Measurements from ENCODE around the gene RGP1.
A peak's percentile ranks its signal among the peaks of the same experiment; 100 is the strongest.

The RGP1 gene

DNA sequence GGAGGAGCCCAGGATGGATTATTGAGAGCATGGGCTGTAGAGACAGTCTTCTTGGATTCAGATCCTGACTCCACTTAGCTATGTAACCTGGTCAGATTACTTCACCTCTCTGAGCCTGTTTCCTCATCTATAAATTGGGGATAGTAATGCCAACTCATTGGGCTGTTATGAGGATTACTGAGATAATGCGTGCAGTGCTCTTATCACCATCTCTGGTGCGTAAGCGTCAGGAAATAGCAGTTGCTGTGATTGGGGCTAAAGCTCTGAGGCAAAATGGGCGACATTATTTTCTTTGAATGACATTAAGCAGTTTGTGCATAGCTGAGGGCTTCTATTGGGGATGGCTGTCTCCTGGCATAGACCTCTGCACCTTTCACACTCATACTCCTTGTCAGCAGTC, 6.0 kb downstream of the RGP1 start:
- Histone ChIP-seq H3K36me3 (ENCODE audit: control insufficient read depth in 1 of 2, insufficient read depth in 2 of 2, low read length in 2 of 2) (peaks cover 36 to 39% of the 10 kb centered on the region in 2 donors), H3K9ac (ENCODE audit: low read depth in 1 of 2, low read length in 2 of 2) (no peak overlapping the region), H3K27ac (ENCODE audit: low read depth, low read length) (no peak overlapping the region), H3K9me3 (ENCODE audit: control insufficient read depth in 1 of 2, low read length in 2 of 2) (no peaks in the 10 kb centered on the region), H3K4me1 (ENCODE audit: control insufficient read depth in 1 of 2, insufficient read depth in 2 of 2, low read length in 2 of 2) (peaks cover 16 to 25% of the 10 kb centered on the region in 2 donors), H3K4me3 (ENCODE audit: low read depth in 1 of 2, low read length in 2 of 2) (no peak overlapping the region), H3K27me3 (ENCODE audit: control insufficient read depth in 1 of 2, insufficient read depth in 2 of 2, low read length in 2 of 2) (no peaks in the 10 kb centered on the region)

DNA sequence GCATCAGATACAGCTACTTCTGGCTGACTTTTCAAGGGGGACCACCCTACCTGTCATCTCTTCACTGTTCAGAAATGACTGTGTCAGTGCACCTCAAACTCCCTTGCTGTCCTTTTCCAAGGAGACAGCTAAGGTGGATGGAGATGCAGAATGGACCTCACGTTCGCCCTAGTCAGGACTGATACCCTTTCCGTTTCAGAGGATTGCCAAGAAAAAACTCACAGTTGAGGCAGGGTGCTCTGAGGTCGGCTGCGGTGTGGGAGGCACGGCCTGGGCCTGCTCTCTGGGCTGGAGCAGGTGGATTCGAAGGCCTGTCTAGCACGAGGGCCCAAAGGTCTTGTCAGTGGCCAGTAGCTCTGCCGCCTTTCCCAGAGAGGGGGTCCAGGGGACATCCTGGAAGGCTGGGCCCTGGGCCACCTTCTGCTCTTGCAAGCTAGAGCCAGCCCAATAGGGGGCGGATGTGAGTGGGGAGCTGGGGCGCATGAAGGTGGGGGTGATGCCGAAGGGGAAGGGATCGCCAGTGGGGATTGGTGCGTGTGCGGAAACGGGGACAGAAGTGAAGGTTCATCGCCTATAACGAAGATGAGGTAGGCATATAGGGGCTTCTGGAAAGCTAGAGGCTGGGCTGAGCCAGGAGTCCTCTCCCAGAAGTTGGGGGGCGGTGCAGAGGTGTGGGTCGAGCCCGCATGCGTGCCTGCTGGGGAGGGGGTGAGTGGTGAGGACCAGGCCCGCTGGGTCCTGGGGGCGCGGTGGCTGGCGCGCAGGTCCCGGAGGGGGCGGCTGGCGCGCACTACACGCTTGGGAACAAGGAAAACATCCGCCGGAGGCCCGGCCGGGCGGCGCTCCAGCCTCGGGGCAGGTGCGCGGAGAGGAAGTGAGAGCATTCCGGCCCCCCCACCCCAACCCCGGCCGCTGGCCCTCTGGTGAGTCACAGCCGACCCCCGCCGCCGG, 7.5 kb downstream of the RGP1 start:
- peak overlapping the region; percentile 61 to 84 for H3K9ac ChIP-seq (ENCODE audit: low read depth in 1 of 2, low read length in 2 of 2)
- H3K4me1 ChIP-seq (ENCODE audit: control insufficient read depth in 1 of 2, insufficient read depth in 2 of 2, low read length in 2 of 2), result peaks cover 18 to 19% of the 10 kb centered on the region in 2 donors
- no peaks in the 10 kb centered on the region for H3K27me3 ChIP-seq (ENCODE audit: control insufficient read depth in 1 of 2, insufficient read depth in 2 of 2, low read length in 2 of 2)
- peak overlapping the region; percentile 81 for H3K27ac ChIP-seq (ENCODE audit: low read depth, low read length)
- H3K9me3 ChIP-seq (ENCODE audit: control insufficient read depth in 1 of 2, low read length in 2 of 2), result no peaks in the 10 kb centered on the region
- peaks cover 26 to 29% of the 10 kb centered on the region in 2 donors for H3K36me3 ChIP-seq (ENCODE audit: control insufficient read depth in 1 of 2, insufficient read depth in 2 of 2, low read length in 2 of 2)
- peak overlapping the region; percentile 86 to 89 for H3K4me3 ChIP-seq (ENCODE audit: low read depth in 1 of 2, low read length in 2 of 2)

DNA sequence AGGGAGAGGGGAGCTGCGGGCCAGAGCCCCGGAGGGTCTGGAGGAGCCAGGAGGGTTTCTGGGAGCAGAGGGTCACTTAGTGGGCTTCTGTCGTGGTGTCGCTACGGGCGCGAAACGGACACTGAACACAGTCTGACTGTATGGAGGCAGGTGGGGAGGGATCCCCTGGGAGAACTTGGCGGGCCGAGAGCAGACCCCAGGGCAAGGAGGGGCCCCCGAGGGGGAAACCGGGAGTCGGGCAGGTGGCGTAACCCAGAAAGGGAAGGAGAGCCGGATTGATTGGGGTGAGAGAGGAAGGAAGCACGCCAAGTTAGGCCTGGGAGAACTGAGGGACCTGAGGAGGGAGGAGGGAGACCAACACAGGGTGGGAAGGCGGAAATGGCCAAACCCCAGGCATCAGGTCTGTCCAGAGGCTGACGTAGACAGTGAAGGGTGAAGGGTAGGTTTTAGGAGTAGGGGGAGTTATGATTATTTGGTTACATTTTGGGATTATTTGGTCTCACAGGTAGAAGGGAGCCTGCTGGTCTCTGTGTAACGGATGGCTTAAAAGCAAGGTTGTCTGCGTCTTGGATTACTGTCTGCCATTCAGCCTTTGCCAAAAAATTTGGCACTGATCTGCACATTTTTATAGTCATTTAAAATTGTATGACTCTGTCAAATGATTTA, 8.3 kb downstream of the RGP1 start:
- H3K27me3 ChIP-seq (ENCODE audit: control insufficient read depth in 1 of 2, insufficient read depth in 2 of 2, low read length in 2 of 2), result no peaks in the 10 kb centered on the region
- peaks cover 18 to 21% of the 10 kb centered on the region in 2 donors for H3K4me1 ChIP-seq (ENCODE audit: control insufficient read depth in 1 of 2, insufficient read depth in 2 of 2, low read length in 2 of 2)
- H3K9ac ChIP-seq (ENCODE audit: low read depth in 1 of 2, low read length in 2 of 2), result peak overlapping the region; percentile 61 to 84
- peak overlapping the region; percentile 86 to 89 for H3K4me3 ChIP-seq (ENCODE audit: low read depth in 1 of 2, low read length in 2 of 2)
- H3K36me3 ChIP-seq (ENCODE audit: control insufficient read depth in 1 of 2, insufficient read depth in 2 of 2, low read length in 2 of 2), result peaks cover 19 to 21% of the 10 kb centered on the region in 2 donors
- no peaks in the 10 kb centered on the region for H3K9me3 ChIP-seq (ENCODE audit: control insufficient read depth in 1 of 2, low read length in 2 of 2)
- H3K27ac ChIP-seq (ENCODE audit: low read depth, low read length), result peak overlapping the region; percentile 81

DNA sequence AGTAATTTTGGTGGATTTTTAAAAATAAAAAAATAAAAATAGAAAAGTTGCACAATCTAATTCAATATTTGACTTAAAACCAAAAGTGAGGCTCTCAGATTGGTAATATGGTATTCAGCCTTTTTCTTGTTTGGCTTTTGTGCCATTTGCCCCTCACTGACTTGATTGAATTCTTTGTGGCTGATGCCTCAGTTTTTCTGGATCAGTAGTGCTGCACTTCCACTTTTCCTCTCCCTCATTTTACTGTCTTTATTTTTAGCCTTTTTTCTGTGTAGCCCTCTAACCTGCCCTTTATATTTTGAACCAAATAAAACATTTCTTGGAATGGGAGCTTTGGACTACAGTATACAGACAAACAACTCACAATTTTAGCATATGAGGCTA, 8.8 kb downstream of the RGP1 start:
- H3K27me3 ChIP-seq (ENCODE audit: control insufficient read depth in 1 of 2, insufficient read depth in 2 of 2, low read length in 2 of 2), result no peaks in the 10 kb centered on the region
- H3K4me3 ChIP-seq (ENCODE audit: low read depth in 1 of 2, low read length in 2 of 2), result peak overlapping the region; percentile 86 to 89
- H3K27ac ChIP-seq (ENCODE audit: low read depth, low read length), result peak overlapping the region; percentile 81
- peaks cover 18 to 26% of the 10 kb centered on the region in 2 donors for H3K4me1 ChIP-seq (ENCODE audit: control insufficient read depth in 1 of 2, insufficient read depth in 2 of 2, low read length in 2 of 2)
- peaks cover 14 to 16% of the 10 kb centered on the region in 2 donors for H3K36me3 ChIP-seq (ENCODE audit: control insufficient read depth in 1 of 2, insufficient read depth in 2 of 2, low read length in 2 of 2)
- no peaks in the 10 kb centered on the region for H3K9me3 ChIP-seq (ENCODE audit: control insufficient read depth in 1 of 2, low read length in 2 of 2)
- H3K9ac ChIP-seq (ENCODE audit: low read depth in 1 of 2, low read length in 2 of 2), result peak overlapping the region; percentile 6 to 84

DNA sequence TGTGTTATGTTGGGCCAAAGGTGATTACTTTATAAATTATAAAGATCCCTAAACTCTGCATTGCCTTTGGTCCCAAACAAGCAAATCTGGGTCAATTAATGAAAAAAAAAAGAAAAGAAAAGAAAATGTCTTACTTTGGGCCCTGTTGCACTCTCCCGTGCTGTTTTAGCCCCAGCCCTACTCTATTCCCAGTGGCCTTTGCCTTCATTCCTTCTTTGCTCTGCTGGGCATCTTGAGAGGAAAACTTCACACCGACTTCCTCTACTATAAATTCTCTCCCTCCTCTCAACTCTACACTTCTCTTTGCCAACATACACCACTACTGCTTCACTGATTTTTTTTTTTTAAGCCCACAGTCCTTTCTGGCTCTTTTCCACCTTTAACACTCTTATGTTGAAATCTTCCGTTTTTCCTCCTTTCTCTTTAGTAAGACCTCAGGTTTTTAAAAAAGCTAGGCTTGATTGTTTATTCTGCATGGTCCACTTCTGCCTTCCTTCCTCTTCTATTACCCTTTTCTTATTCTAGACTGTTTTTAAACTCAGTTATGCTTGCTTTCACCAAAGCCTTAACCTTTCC, 9.5 kb downstream of the RGP1 start:
- peaks cover 18 to 32% of the 10 kb centered on the region in 2 donors for H3K4me1 ChIP-seq (ENCODE audit: control insufficient read depth in 1 of 2, insufficient read depth in 2 of 2, low read length in 2 of 2)
- no peaks in the 10 kb centered on the region for H3K27me3 ChIP-seq (ENCODE audit: control insufficient read depth in 1 of 2, insufficient read depth in 2 of 2, low read length in 2 of 2)
- H3K9ac ChIP-seq (ENCODE audit: low read depth in 1 of 2, low read length in 2 of 2), result peak overlapping the region; percentile 6 to 12
- no peaks in the 10 kb centered on the region for H3K9me3 ChIP-seq (ENCODE audit: control insufficient read depth in 1 of 2, low read length in 2 of 2)
- peaks cover 8 to 9% of the 10 kb centered on the region in 2 donors for H3K36me3 ChIP-seq (ENCODE audit: control insufficient read depth in 1 of 2, insufficient read depth in 2 of 2, low read length in 2 of 2)
- no peak overlapping the region for H3K27ac ChIP-seq (ENCODE audit: low read depth, low read length)
- H3K4me3 ChIP-seq (ENCODE audit: low read depth in 1 of 2, low read length in 2 of 2), result peak overlapping the region in 1 of 2 donors; percentile 27

DNA sequence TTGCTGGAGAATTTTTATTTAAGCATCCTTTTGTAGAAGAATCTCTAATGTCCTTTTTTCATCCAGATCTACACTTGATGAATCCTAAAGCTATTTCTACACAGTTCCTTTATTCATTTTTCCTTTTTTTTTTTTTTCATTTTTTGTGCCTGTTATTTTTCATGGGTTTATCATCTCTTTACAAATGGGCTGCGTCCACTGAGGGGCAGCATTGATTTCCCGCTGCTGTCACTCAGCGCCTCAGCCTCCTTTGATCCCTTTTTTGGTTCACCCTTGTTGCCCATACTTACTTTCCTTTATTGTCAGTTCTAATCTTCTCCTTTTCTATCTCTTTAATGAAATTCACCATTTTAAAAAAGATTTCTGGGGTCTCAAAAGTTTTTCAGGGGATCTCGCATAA, 10.7 kb downstream of the RGP1 start:
- peaks cover 18 to 32% of the 10 kb centered on the region in 2 donors for H3K4me1 ChIP-seq (ENCODE audit: control insufficient read depth in 1 of 2, insufficient read depth in 2 of 2, low read length in 2 of 2)
- H3K27ac ChIP-seq (ENCODE audit: low read depth, low read length), result no peak overlapping the region
- no peaks in the 10 kb centered on the region for H3K27me3 ChIP-seq (ENCODE audit: control insufficient read depth in 1 of 2, insufficient read depth in 2 of 2, low read length in 2 of 2)
- no peaks in the 10 kb centered on the region for H3K36me3 ChIP-seq (ENCODE audit: control insufficient read depth in 1 of 2, insufficient read depth in 2 of 2, low read length in 2 of 2)
- no peak overlapping the region for H3K4me3 ChIP-seq (ENCODE audit: low read depth in 1 of 2, low read length in 2 of 2)
- H3K9ac ChIP-seq (ENCODE audit: low read depth in 1 of 2, low read length in 2 of 2), result no peak overlapping the region
- no peaks in the 10 kb centered on the region for H3K9me3 ChIP-seq (ENCODE audit: control insufficient read depth in 1 of 2, low read length in 2 of 2)

DNA sequence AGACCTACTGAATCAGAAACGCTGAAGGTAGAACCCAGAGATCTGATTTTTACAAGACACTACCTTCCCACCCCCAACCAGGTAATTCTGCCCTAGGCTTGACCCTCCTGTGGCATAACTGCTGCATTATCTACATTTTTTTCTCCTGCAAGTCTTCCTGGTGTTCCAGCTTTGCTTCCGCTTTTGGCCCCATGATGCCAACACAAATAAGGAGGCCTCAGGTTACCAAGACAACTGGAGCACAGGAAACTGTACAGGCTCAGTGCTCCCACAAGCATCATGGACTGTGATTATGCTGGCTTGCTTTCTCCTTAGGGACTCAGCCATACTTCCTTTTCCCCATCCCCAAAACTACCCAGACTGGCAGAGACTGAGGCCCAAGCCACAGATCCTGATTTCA, 11.6 kb downstream of the RGP1 start:
- Histone ChIP-seq H3K36me3 (ENCODE audit: control insufficient read depth in 1 of 2, insufficient read depth in 2 of 2, low read length in 2 of 2) (no peaks in the 10 kb centered on the region), H3K9ac (ENCODE audit: low read depth in 1 of 2, low read length in 2 of 2) (no peak overlapping the region), H3K4me3 (ENCODE audit: low read depth in 1 of 2, low read length in 2 of 2) (no peak overlapping the region), H3K9me3 (ENCODE audit: control insufficient read depth in 1 of 2, low read length in 2 of 2) (no peaks in the 10 kb centered on the region), H3K27ac (ENCODE audit: low read depth, low read length) (no peak overlapping the region), H3K27me3 (ENCODE audit: control insufficient read depth in 1 of 2, insufficient read depth in 2 of 2, low read length in 2 of 2) (no peaks in the 10 kb centered on the region), H3K4me1 (ENCODE audit: control insufficient read depth in 1 of 2, insufficient read depth in 2 of 2, low read length in 2 of 2) (peaks cover 18 to 32% of the 10 kb centered on the region in 2 donors)

DNA sequence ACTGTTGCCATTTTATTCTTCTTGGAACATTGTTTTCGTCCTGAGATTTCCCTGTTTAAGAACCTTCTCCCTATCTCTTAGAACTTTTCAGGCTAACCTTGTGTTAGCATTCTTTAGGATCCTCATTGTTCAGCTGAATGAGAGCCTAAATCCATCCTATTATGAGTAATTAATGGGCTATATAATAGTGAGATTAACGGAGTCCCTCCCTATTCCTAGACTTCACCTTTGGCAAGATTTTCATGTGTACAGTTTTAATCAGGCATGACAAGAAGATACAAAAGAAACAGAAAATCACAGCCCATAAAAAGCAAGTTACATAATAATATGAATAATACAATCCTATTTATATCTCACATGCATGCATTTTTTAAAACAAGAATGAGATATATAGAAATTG, 14.1 kb downstream of the RGP1 start:
- Histone ChIP-seq H3K4me1 (ENCODE audit: control insufficient read depth in 1 of 2, insufficient read depth in 2 of 2, low read length in 2 of 2) (peaks cover 6 to 28% of the 10 kb centered on the region in 2 donors), H3K9me3 (ENCODE audit: control insufficient read depth in 1 of 2, low read length in 2 of 2) (no peaks in the 10 kb centered on the region), H3K27me3 (ENCODE audit: control insufficient read depth in 1 of 2, insufficient read depth in 2 of 2, low read length in 2 of 2) (no peaks in the 10 kb centered on the region), H3K27ac (ENCODE audit: low read depth, low read length) (no peak overlapping the region), H3K4me3 (ENCODE audit: low read depth in 1 of 2, low read length in 2 of 2) (no peak overlapping the region), H3K9ac (ENCODE audit: low read depth in 1 of 2, low read length in 2 of 2) (no peak overlapping the region), H3K36me3 (ENCODE audit: control insufficient read depth in 1 of 2, insufficient read depth in 2 of 2, low read length in 2 of 2) (no peaks in the 10 kb centered on the region)

DNA sequence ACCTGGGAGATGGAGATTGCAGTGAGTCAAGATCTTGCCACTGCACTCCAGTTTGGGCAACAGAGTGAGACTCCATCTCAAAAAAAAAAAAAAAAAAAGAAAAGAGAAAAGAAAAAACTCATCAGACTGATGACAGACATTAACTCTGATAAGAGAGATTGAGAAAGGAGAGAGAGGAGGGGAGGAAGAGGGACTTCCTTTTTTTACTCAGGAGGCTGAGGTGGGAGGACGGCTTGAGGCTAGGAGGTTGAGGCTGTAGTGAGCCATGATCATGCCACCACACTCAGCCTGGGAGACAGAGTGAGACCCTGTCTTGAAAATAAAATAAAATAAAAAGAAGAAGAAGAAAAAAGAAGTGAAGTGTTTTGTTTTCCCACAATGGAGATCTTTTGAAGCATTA, 14.7 kb downstream of the RGP1 start:
- H3K4me3 ChIP-seq (ENCODE audit: low read depth in 1 of 2, low read length in 2 of 2), result no peak overlapping the region
- peaks cover 0 to 22% of the 10 kb centered on the region in 2 donors for H3K4me1 ChIP-seq (ENCODE audit: control insufficient read depth in 1 of 2, insufficient read depth in 2 of 2, low read length in 2 of 2)
- no peak overlapping the region for H3K9ac ChIP-seq (ENCODE audit: low read depth in 1 of 2, low read length in 2 of 2)
- no peak overlapping the region for H3K27ac ChIP-seq (ENCODE audit: low read depth, low read length)
- H3K9me3 ChIP-seq (ENCODE audit: control insufficient read depth in 1 of 2, low read length in 2 of 2), result no peaks in the 10 kb centered on the region
- no peaks in the 10 kb centered on the region for H3K36me3 ChIP-seq (ENCODE audit: control insufficient read depth in 1 of 2, insufficient read depth in 2 of 2, low read length in 2 of 2)
- no peaks in the 10 kb centered on the region for H3K27me3 ChIP-seq (ENCODE audit: control insufficient read depth in 1 of 2, insufficient read depth in 2 of 2, low read length in 2 of 2)

DNA sequence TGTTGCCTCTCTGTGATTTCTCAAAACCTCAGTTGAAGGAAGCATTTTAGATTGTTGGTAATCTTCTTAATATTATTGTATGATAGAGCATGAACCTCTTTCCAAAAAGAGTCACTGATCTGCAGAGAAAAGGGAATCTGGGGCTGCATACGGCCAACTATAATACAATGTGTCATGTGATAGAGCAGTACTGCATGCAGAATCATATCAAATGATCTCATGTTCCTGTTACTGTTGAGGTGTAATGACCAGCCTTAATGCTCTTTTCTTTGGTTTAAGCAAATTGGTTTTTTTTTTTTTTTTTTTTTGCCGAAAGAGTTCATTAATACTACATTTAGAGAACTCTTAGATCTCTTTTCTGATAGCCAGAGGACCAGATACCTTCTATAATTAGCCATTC, 17.9 kb downstream of the RGP1 start:
- Histone ChIP-seq H3K4me1 (ENCODE audit: control insufficient read depth in 1 of 2, insufficient read depth in 2 of 2, low read length in 2 of 2) (peaks cover 21 to 37% of the 10 kb centered on the region in 2 donors), H3K27me3 (ENCODE audit: control insufficient read depth in 1 of 2, insufficient read depth in 2 of 2, low read length in 2 of 2) (no peaks in the 10 kb centered on the region), H3K9me3 (ENCODE audit: control insufficient read depth in 1 of 2, low read length in 2 of 2) (no peaks in the 10 kb centered on the region), H3K36me3 (ENCODE audit: control insufficient read depth in 1 of 2, insufficient read depth in 2 of 2, low read length in 2 of 2) (no peaks in the 10 kb centered on the region), H3K4me3 (ENCODE audit: low read depth in 1 of 2, low read length in 2 of 2) (no peak overlapping the region), H3K27ac (ENCODE audit: low read depth, low read length) (no peak overlapping the region), H3K9ac (ENCODE audit: low read depth in 1 of 2, low read length in 2 of 2) (no peak overlapping the region)

Measured in duodenal mucosa (tissue), 2 donors.